Vagina (tissue), 2 donors: ENCODE measurements around the gene PTPRF.

Source experiments
- POLR2A ChIP-seq, 2 donors: fragments of 450-650 bp; IDR thresholded peaks; one replicate each; pipeline ENCODE4 v1.6.1; 2017; ENCODE audit warnings: antibody characterized with exemption in 2 of 2, mild to moderate bottlenecking in 2 of 2, moderate library complexity in 2 of 2
- POLR2AphosphoS5 ChIP-seq, 2 donors: sonication (generic); formaldehyde crosslinking; IDR thresholded peaks; one replicate each; pipeline ENCODE4 v1.9.0; 2017; ENCODE audit warnings: antibody characterized with exemption in 2 of 2, mild to moderate bottlenecking in 2 of 2, low read depth in 1 of 2; ENCODE audit not compliant: insufficient read depth in 1 of 2
- TF ChIP-seq, protein P1 (sequence below), 3 experiments: fragments of 450-650 bp in 2 of 3; fragments of 200-600 bp in 1 of 3; sonication (generic) in 1 of 3; IDR thresholded peaks; one replicate each; pipeline ENCODE4 v1.5.1; 2017 to 2019; ENCODE audit warnings: antibody characterized with exemption in 3 of 3, mild to moderate bottlenecking in 2 of 3, moderate library complexity in 2 of 3

DNA sequence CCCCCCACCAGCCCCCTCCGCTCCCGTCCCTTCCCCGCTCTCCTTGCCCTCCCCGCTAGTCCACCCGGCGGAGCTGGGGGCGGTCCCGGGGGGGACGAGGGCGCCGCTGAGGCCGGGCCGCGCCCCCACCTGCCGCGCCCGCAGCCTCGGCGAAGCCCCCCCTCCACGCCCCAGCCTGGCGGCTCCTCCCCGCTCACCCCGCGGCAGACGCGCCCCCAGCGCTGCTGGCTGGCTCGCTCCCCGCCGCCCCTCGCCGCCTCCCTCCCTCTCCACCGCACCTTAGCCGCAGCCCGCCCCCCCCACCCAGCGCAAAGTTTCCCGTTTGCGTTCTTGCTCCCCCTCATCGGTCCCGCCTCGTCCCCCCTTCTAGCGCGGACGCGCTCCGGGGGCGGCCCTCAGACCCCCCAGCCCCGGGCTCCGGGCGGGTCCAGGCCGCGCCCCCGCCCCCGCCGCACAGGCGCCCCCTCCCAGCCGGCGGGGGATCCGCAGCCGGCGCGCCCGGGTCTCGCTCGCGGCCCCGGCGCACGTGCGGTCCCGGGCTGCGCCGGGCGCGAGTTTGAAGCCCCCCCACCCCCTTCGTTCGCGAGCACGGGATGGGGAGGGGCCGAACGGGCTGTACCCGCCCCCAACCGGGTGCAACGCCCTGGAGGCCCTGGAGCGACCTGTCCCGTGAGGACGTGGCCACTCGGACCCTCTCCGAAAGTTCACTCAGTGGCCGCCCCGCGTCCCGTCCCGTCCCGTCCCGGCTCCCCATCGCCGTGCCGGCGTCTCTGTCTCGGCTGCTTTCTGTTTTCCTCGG is 623 bp downstream of the PTPRF start:
- TF ChIP-seq, protein P1, sequence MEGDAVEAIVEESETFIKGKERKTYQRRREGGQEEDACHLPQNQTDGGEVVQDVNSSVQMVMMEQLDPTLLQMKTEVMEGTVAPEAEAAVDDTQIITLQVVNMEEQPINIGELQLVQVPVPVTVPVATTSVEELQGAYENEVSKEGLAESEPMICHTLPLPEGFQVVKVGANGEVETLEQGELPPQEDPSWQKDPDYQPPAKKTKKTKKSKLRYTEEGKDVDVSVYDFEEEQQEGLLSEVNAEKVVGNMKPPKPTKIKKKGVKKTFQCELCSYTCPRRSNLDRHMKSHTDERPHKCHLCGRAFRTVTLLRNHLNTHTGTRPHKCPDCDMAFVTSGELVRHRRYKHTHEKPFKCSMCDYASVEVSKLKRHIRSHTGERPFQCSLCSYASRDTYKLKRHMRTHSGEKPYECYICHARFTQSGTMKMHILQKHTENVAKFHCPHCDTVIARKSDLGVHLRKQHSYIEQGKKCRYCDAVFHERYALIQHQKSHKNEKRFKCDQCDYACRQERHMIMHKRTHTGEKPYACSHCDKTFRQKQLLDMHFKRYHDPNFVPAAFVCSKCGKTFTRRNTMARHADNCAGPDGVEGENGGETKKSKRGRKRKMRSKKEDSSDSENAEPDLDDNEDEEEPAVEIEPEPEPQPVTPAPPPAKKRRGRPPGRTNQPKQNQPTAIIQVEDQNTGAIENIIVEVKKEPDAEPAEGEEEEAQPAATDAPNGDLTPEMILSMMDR (IDR thresholded peaks at IDR 0.05) = no peak
- TF ChIP-seq POLR2A (IDR thresholded peaks at IDR 0.05) = no peak
- no peak for TF ChIP-seq POLR2AphosphoS5 (IDR thresholded peaks at IDR 0.05; ENCODE audit: insufficient read depth in 1 of 2, low read depth in 1 of 2)
